Measurements from ENCODE around the gene CHAMP1. TPM values are rescaled to one million over a fixed set of nuclear protein-coding genes. Genes with fewer than 3 reads are reported as not detected.
A peak's percentile ranks its signal among the peaks of the same experiment; 100 is the strongest.

The CHAMP1 gene
- total RNA-seq, 1 experiment from 2014 or later: 15.3 TPM

- CTCF ChIA-PET: no interaction called here
- no peak for ATAC-seq
- H3K36me3 ChIP-seq (ENCODE audit: control insufficient read depth, insufficient read depth, low read length): no peaks in the 10 kb centered on the region; the same call in 1 of the 2 replicates
- POLR2A ChIA-PET: interaction anchor here (0.6 kb wide), 2 partner anchors 10 to 34 kb away, joined by 3 read pairs; no protein-coding TSS in a partner anchor
- BruUV-seq (replicated peaks): no TSS peak
- H3K4me1 ChIP-seq (ENCODE audit: control insufficient read depth, insufficient read depth, low read length): peaks cover 16% of the 10 kb centered on the region
- H3K4me3 ChIP-seq (ENCODE audit: low read depth in 2 of 2, low read length in 2 of 2): no peak overlapping the region
- in situ Hi-C loops (cut with HindIII; ENCODE audit: low pct_unique_long_range_greater_than_20kb, low sequenced_read_pairs): no loop called here
- TF ChIP-seq SIN3A (IDR thresholded peaks at IDR 0.05; ENCODE audit: borderline replicate concordance, insufficient read depth, low read depth, low read length) (no peak), CTCF (IDR thresholded peaks at IDR 0.05) (no peak), REST (IDR thresholded peaks at IDR 0.05; ENCODE audit: insufficient read depth in 1 of 2, low read depth in 2 of 2, low read length in 1 of 2) (no peak), TCF7L2 (IDR thresholded peaks at IDR 0.05; ENCODE audit: low read depth, low read length) (no peak), POLR2AphosphoS5 (IDR thresholded peaks at IDR 0.05; ENCODE audit: low read depth, low read length) (no peak)
- no peak for DNase-seq (ENCODE audit: low read depth, low spot score)
- H3K27me3 ChIP-seq (ENCODE audit: control insufficient read depth, insufficient read depth, low read length): no peaks in the 10 kb centered on the region
- peak overlapping the region; percentile 77 for H3K27ac ChIP-seq (ENCODE audit: low read length)
- intact Hi-C loops (cut with micrococcal nuclease; ENCODE audit: unreplicated experiment): no loop called here
- H3K9me3 ChIP-seq (ENCODE audit: control insufficient read depth, insufficient read depth, low read depth, low read length): no peaks in the 10 kb centered on the region
Observed at GRCh38 chr13:114279758-114280355, 34.4 kb upstream of the CHAMP1 start.

GRCh38 chr13:114281351-114282040 lies 32.8 kb upstream of the CHAMP1 start, which contains the start of gene UPF3A:
UPF3A (plus strand) TSS chr13:114281601; CDS start chr13:114281640, 39 bp downstream.
- Histone ChIP-seq H3K36me3 (ENCODE audit: control insufficient read depth, insufficient read depth, low read length) (peaks cover 3% of the 10 kb centered on the region; the same call in 1 of the 2 replicates), H3K27ac (ENCODE audit: low read length) (peak within 1 kb of the TSS; percentile 93), H3K27me3 (ENCODE audit: control insufficient read depth, insufficient read depth, low read length) (no peaks in the 10 kb centered on the region), H3K9me3 (ENCODE audit: control insufficient read depth, insufficient read depth, low read depth, low read length) (no peaks in the 10 kb centered on the region), H3K4me1 (ENCODE audit: control insufficient read depth, insufficient read depth, low read length) (peaks cover 16% of the 10 kb centered on the region), H3K4me3 (ENCODE audit: low read depth in 2 of 2, low read length in 2 of 2) (peak within 1 kb of the TSS; percentile 81 to 85)
- BruUV-seq (replicated peaks): no TSS peak
- POLR2A ChIA-PET: interaction anchor here (0.6 kb wide), 1 partner anchor 35 kb away, joined by 3 read pairs; no protein-coding TSS in a partner anchor
- intact Hi-C loops (cut with micrococcal nuclease; ENCODE audit: unreplicated experiment): no loop called here
- peak; percentile 93 for ATAC-seq
- CTCF ChIA-PET: no interaction called here
- DNase-seq (ENCODE audit: low read depth, low spot score): no peak
- in situ Hi-C loops (cut with HindIII; ENCODE audit: low pct_unique_long_range_greater_than_20kb, low sequenced_read_pairs): no loop called here
- no peak for TF ChIP-seq REST (IDR thresholded peaks at IDR 0.05; ENCODE audit: insufficient read depth in 1 of 2, low read depth in 2 of 2, low read length in 1 of 2)
- TF ChIP-seq POLR2AphosphoS5 (IDR thresholded peaks at IDR 0.05; ENCODE audit: low read depth, low read length): peak; percentile 65
- TF ChIP-seq SIN3A (IDR thresholded peaks at IDR 0.05; ENCODE audit: borderline replicate concordance, insufficient read depth, low read depth, low read length): 0 out of 2 replicates have a peak, but pooled peaks have one; percentile 35
- TF ChIP-seq CTCF (IDR thresholded peaks at IDR 0.05): no peak
- TF ChIP-seq TCF7L2 (IDR thresholded peaks at IDR 0.05; ENCODE audit: low read depth, low read length): peak; percentile 94

Data from Panc1 (cell line).